HG02759 (cell line): ENCODE results near the gene ATP6V0D1.

ENCODE experiments used
- ATAC-seq: cut with Tn5 transposase; IDR thresholded peaks from one replicate; pipeline ENCODE4 v1.9.1; 2021; ENCODE audit warnings: mild to moderate bottlenecking, moderate library complexity; ENCODE audit not compliant: unreplicated experiment

Gene ATP6V0D1

DNA sequence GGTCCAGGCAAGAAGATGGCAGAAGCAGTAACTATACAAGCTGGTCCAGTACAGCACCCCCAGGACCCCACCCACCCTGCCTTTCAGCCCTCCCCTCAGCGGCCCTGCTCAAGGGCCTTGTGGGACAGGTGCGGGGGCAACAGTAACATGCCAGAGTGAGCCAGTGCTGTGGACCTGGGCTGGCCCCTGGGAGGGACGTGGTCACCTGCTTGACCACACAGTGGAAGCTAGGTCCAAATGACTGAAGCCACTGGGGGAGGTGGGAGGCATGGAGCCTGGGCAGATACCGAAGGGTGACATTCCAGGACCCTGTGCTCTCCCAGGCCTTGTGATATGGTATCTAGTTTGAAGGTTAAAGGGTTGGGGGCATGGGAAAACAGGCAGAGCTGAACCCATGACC, 17.3 kb downstream of the ATP6V0D1 start:
- no peak for ATAC-seq

DNA sequence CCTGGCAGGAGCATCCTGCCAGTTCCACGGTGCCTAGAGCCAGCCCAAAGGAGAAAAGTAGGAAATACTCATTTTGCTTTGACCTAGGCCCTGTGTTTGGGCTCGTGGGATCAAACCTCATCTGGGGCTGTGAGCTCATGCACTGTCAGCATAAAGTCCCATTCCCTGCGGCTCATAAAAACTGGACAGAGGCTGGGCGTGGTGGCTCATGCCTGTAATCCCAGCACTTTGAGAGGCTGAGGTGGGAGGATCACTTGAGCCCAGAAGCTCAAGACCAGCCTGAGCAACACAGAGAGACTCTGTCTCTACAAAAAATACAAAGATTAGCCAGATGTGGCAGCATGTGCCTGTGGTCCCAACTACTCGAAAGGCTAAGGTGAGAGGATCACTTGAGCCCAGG, 17.9 kb downstream of the ATP6V0D1 start:
- no peak for ATAC-seq

DNA sequence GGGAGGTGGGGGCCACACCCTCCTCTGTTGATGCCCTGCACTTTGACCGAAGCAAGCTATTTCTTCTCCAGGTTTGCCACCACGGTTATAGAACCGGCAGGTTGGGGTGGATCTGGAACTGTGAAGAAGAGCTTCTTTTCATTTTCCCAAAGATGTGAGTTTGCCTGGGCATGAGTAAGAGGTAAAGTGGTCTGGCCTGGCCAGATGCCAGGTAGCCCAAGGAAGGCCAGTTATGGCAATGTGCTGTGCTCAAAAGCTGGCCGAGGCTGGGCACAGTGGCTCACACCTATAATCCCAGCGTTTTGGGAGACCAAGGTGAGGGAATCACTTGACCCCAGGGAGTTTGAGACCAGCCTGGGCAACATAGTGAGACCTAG, 18.7 kb downstream of the ATP6V0D1 start:
- ATAC-seq, result no peak

DNA sequence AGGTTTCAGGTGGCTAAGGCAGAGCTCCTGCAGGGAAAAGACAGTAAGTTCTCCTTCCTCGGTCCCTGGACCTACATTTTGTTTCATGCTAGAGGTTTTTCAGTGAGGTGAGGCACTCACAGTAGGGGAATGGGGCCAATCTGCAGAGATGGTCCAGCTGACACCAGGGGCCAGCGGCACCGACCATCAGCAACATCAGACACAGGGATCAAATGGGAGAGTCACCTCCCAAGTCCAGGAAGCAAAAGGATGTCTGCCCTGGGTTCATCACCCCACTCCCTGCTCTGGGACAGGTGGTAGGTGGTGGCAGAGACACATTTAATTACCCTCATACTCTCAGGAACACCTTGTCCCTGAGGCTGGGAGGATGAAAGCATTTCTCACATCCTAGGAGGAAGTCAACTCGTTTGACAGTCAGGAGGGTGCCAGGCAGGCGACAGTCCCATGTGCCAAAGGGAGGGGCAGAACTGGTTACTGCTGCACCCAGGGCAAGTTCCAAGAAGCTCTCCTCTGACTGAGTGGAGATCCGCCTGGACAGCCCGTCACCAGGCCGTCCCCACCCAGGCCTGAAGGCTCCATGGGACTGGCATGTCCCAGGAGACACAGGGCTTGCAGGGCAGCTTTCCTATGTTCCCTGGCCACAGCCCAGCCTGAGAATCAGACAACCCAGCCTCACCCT, 19.2 kb downstream of the ATP6V0D1 start:
- ATAC-seq, result no peak

GRCh38 chr16:67460961-67461360, 20.0 kb downstream of the ATP6V0D1 start:
- ATAC-seq, result no peak

- no peak for ATAC-seq
These were observed 20.8 kb downstream of the ATP6V0D1 start for GRCh38 chr16:67460168-67460567.

GRCh38 chr16:67459861-67460150, 21.2 kb downstream of the ATP6V0D1 start:
- ATAC-seq, result no peak

DNA sequence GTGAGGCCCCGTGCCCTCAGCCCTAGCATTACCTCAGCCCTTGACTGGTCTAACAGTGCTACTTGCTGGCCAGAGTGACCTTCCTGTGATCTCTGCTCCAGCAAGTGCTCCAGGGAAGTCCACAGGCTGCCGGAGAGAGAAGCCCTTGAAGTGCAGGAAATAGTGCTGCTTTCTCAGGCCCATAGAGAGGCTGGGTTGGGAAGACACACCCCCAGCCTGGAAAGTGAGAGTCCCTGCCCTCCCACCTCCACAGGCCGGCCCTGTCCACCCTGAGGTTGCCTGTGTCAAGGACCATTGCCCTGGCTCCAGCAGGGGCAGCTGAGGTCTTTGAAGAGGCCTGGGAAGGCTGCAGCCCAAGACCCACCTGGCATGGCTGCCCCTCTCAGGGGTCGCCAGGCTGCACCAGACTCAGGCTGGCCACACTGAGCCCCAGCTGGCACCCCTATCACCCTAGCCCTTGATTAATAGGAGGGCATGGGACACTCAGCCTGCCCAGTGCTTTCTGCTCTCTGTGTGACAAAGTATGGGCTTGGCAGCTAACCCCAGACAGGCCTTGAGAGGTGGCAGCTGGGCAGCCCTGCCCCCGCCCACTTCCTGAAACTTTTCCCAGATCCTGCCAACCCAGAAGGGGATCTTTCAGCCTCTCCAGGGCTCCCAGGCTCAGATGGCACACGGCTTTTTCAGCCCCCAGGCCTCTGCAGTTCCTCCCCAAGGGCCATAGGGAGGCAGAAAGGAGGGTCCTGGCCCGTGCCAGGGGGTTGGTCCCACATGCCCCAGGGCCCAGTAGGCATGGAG, 21.7 kb downstream of the ATP6V0D1 start:
- ATAC-seq, result no peak

DNA sequence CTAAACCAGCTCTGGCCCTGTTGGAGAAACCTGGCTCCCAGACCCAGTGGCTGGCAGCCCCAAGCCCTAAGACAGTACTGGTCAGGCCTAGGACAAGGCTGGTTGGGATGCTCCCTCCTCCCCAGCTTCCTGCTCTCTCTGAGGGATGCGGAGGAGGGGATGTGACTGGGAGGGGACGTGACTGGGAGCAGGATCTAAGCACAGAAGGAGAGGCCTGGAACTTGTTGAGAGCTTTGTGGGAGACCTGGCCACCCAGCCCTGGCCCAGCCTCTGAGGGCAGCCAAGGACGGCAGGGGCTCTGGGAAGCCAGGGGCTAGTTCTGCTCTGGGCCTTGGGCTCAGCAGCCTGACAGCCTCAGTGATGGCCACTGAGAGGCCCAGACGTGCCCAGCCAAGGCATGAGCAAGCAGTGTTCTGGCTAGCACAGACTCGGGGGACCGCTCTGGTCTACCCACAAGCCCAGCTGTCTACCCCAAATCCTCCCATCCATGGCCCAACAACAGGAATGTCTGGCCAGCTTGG, 22.8 kb downstream of the ATP6V0D1 start:
- ATAC-seq, result no peak

DNA sequence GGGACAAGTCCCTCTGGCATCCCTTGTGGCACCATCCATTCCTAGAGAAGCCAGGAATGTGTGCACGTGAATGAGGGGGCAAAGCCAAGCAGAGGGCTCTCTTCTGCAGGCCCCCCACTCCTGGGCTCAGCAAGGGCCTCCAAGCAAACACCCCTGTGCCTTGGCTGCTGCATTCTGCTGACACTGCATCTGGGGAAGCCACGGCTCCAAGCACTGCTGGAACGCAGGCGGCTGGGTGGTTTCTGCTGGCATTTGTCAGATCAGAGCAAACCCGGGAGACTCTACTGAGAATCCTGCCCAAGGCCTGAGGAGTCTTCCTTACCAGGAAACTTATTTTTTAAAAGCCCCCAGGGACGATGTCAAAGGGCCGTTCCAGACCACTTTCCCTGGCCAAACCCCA, 23.3 kb downstream of the ATP6V0D1 start:
- no peak for ATAC-seq

- ATAC-seq, result no peak
These were observed 24.4 kb downstream of the ATP6V0D1 start for GRCh38 chr16:67456391-67457081.

DNA sequence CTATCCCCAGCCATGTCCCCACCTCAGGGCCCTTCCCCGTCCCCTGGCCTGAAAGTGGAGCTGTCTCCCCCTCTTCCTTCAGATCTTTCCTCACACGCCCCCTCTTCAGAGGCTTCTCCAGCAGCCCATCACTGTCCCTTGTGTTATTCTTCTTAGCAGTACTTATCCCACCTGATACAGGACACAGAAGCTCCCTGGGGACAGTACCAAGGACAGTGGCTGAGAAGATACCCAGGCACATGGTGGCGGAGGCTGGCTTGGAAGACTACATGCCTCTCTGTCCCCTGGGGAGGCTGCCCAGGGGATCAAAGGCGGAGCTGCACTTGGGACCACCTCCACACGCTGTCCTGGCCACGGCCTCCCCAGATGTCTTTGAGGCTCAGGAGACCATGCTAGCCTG, 26.1 kb downstream of the ATP6V0D1 start:
- ATAC-seq, result no peak

DNA sequence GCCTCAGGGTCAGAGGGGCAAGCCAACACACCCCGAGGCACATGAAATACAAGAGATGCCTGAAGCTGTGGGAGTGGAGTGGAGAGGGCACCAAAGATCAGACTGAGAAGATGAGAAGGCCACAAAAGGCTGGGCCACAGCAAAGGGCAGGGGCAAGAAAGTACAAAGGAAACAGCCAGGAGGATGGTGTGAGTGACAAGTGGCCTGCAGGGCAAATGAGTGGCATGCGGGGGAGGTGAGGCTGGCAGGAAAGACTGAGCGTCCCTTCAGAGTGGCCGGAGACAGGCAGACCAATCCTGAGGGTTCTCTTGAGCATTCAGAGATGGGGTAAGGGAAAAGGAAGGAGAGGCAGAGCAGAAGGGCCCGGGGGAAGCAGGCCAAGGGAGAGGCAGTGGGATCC, 26.9 kb downstream of the ATP6V0D1 start:
- no peak for ATAC-seq

GRCh38 chr16:67451704-67452435, 29.1 kb downstream of the ATP6V0D1 start:
- no peak for ATAC-seq

DNA sequence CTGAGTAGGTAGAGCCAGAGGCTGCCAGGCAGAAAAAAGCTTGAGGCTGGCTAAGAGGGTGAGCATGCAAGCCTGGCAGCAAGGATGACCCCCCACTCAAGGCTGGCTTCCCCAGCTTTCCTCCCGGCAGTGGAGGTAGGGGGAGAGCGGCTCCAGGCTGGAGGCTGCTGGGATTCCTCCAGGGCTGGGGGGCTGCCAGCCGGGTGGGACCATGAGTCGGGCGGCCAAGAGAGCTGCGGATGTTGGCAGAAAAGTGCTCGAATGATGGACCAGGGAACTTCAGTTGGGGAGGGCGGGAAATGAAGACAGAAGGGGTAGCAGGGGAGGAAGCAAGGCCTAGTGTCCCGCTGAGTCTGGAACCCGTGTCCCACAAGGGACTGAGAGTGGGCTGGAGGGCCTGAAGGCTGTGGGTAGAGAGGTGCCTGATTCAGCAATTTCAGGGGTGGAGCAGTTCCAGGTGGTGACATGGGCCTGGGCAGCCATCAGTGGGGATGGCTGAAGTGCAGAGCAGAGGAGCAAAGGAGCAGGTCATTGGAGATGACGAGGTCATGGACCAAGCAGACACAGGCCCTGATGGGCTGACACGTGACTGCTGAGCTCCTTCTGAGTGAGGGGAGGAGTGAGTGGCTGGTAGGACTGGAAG, 29.8 kb downstream of the ATP6V0D1 start:
- no peak for ATAC-seq

DNA sequence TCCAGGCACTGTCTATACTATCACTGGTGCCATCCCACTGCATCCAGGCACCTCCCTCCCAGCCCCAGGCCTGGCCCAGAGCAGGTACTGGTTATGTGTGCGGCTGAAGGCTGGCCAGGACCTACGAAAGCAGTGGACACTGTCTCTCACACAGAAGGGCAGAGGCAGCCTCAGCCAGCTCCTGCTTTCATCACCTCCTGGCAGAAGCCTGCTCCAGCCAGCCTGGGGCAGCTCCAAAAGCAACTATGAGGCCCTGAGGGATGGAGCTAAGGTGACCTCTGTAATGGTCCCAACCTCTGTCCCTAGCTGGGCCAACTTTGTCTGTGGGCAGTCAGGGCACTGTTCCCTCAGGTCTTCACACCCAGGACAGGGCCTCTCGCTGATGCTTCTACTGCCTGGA, 31.2 kb downstream of the ATP6V0D1 start:
- ATAC-seq, result no peak

GRCh38 chr16:67449336-67449735, 31.6 kb downstream of the ATP6V0D1 start:
- no peak for ATAC-seq

- ATAC-seq, result no peak
These were observed 32.4 kb downstream of the ATP6V0D1 start for GRCh38 chr16:67448580-67448979.

- peak; percentile 59 for ATAC-seq
These were observed 33.4 kb downstream of the ATP6V0D1 start for GRCh38 chr16:67447508-67448076.

DNA sequence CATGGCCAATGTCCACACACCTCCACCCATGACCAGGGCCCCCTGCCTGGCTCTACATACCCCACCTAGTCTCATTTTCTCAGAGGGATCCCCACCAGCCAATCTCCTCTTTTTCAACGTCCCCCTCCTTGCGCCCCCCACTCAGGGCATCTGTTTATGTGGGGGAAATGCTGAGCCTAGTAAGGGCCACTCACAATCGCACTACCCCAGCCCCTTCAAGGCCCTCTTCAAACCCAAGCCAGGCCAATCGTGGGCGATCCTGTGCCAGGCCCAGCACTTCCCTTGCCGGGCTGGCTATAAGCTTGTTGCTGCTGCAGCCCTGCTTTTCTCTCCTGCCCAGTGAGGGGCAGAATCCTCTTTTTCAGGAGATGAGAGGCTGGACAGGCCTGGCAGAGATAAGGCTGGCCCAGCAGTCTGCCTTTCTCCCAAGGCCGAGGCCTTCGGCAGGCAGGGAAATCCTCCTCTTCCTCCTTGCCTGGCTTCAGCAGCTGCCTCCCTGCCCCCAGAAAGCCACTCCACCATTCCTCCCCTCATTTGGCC, 33.9 kb downstream of the ATP6V0D1 start:
- ATAC-seq, result no peak
